Skeletal muscle satellite cell (primary cell): Measurements from ENCODE around the gene KIF16B.

ENCODE experiments used
- H3K27me3 ChIP-seq: 2 replicates; pipeline ENCODE4 v1.7.0; 2013; ENCODE audit warnings: low read length; ENCODE audit not compliant: control insufficient read depth, insufficient read depth
- H3K36me3 ChIP-seq: 2 replicates; pipeline ENCODE4 v1.7.0; 2013; ENCODE audit warnings: mild to moderate bottlenecking, control low read depth, low read length; ENCODE audit not compliant: insufficient read depth
- H3K4me1 ChIP-seq: 2 replicates; pipeline ENCODE4 v1.7.0; 2013; ENCODE audit warnings: low read length; ENCODE audit not compliant: control insufficient read depth, insufficient read depth
- H3K4me2 ChIP-seq: 2 replicates; pipeline ENCODE4 v1.7.0; 2013; ENCODE audit warnings: mild to moderate bottlenecking, low read length
- H3K4me3 ChIP-seq: 2 replicates; pipeline ENCODE4 v1.7.0; 2013; ENCODE audit warnings: low read length
- H3K9ac ChIP-seq: 2 replicates; pipeline ENCODE4 v1.7.0; 2013; ENCODE audit warnings: mild to moderate bottlenecking, low read depth, low read length, moderate library complexity
- H3K9me3 ChIP-seq: replicated peaks from 2 replicates; pipeline ENCODE4 v1.7.0; 2013; ENCODE audit warnings: mild to moderate bottlenecking, control low read depth, low read length

The KIF16B gene

GRCh38 chr20:16400234-16400633 is 173.0 kb downstream of the KIF16B start:
- H3K4me3 ChIP-seq, result no peak overlapping the region
- H3K36me3 ChIP-seq, result no peaks in the 10 kb centered on the region
- H3K4me2 ChIP-seq, result no peak overlapping the region

GRCh38 chr20:16399801-16400200 is 173.4 kb downstream of the KIF16B start:
- Histone ChIP-seq H3K4me3 (no peak overlapping the region), H3K9ac (no peak overlapping the region), H3K36me3 (no peaks in the 10 kb centered on the region), H3K9me3 (no peaks in the 10 kb centered on the region), H3K4me1 (no peaks in the 10 kb centered on the region), H3K4me2 (no peak overlapping the region), H3K27me3 (no peaks in the 10 kb centered on the region)

More at GRCh38 chr20:16400234-16400633, 173.0 kb downstream of the KIF16B start:
- H3K9ac ChIP-seq, result no peak overlapping the region
- no peaks in the 10 kb centered on the region for H3K9me3 ChIP-seq
- no peaks in the 10 kb centered on the region for H3K4me1 ChIP-seq
- H3K27me3 ChIP-seq, result no peaks in the 10 kb centered on the region

GRCh38 chr20:16397086-16397485 is 176.2 kb downstream of the KIF16B start:
- no peak overlapping the region for H3K4me2 ChIP-seq
- no peaks in the 10 kb centered on the region for H3K9me3 ChIP-seq
- no peaks in the 10 kb centered on the region for H3K4me1 ChIP-seq
- no peaks in the 10 kb centered on the region for H3K27me3 ChIP-seq
- H3K4me3 ChIP-seq, result no peak overlapping the region
- no peak overlapping the region for H3K9ac ChIP-seq
- no peaks in the 10 kb centered on the region for H3K36me3 ChIP-seq

- Histone ChIP-seq H3K4me2 (no peak overlapping the region), H3K27me3 (no peaks in the 10 kb centered on the region), H3K9me3 (no peaks in the 10 kb centered on the region), H3K4me1 (no peaks in the 10 kb centered on the region), H3K9ac (no peak overlapping the region), H3K36me3 (peaks cover 5% of the 10 kb centered on the region), H3K4me3 (no peak overlapping the region)
These were observed 177.9 kb downstream of the KIF16B start for GRCh38 chr20:16395366-16395765.

GRCh38 chr20:16394784-16395183 is 178.5 kb downstream of the KIF16B start:
- Histone ChIP-seq H3K4me2 (no peak overlapping the region), H3K4me3 (no peak overlapping the region), H3K4me1 (no peaks in the 10 kb centered on the region), H3K9ac (no peak overlapping the region), H3K9me3 (no peaks in the 10 kb centered on the region), H3K36me3 (peaks cover 5% of the 10 kb centered on the region), H3K27me3 (no peaks in the 10 kb centered on the region)

GRCh38 chr20:16393836-16394235 is 179.4 kb downstream of the KIF16B start:
- H3K36me3 ChIP-seq, result peaks cover 5% of the 10 kb centered on the region
- no peak overlapping the region for H3K4me3 ChIP-seq
- no peaks in the 10 kb centered on the region for H3K4me1 ChIP-seq
- H3K4me2 ChIP-seq, result no peak overlapping the region
- no peaks in the 10 kb centered on the region for H3K27me3 ChIP-seq
- H3K9me3 ChIP-seq, result no peaks in the 10 kb centered on the region
- no peak overlapping the region for H3K9ac ChIP-seq

- Histone ChIP-seq H3K4me3 (no peak overlapping the region), H3K9me3 (no peaks in the 10 kb centered on the region)
These were observed 180.0 kb downstream of the KIF16B start for GRCh38 chr20:16393297-16393696.

GRCh38 chr20:16392346-16392745 is 180.9 kb downstream of the KIF16B start:
- Histone ChIP-seq H3K4me1 (no peaks in the 10 kb centered on the region), H3K4me3 (no peak overlapping the region), H3K36me3 (peaks cover 5% of the 10 kb centered on the region), H3K4me2 (no peak overlapping the region), H3K9me3 (no peaks in the 10 kb centered on the region), H3K9ac (no peak overlapping the region), H3K27me3 (no peaks in the 10 kb centered on the region)

More at GRCh38 chr20:16393297-16393696, 180.0 kb downstream of the KIF16B start:
- Histone ChIP-seq H3K27me3 (no peaks in the 10 kb centered on the region), H3K9ac (no peak overlapping the region), H3K4me1 (no peaks in the 10 kb centered on the region), H3K36me3 (peaks cover 5% of the 10 kb centered on the region), H3K4me2 (no peak overlapping the region)

GRCh38 chr20:16390991-16391390 is 182.3 kb downstream of the KIF16B start:
- no peak overlapping the region for H3K9ac ChIP-seq
- no peaks in the 10 kb centered on the region for H3K9me3 ChIP-seq
- no peak overlapping the region for H3K4me2 ChIP-seq
- H3K4me3 ChIP-seq, result no peak overlapping the region
- peaks cover 5% of the 10 kb centered on the region for H3K36me3 ChIP-seq
- H3K4me1 ChIP-seq, result no peaks in the 10 kb centered on the region
- H3K27me3 ChIP-seq, result no peaks in the 10 kb centered on the region

GRCh38 chr20:16388731-16389130 is 184.5 kb downstream of the KIF16B start:
- no peak overlapping the region for H3K9ac ChIP-seq

GRCh38 chr20:16387666-16388065 is 185.6 kb downstream of the KIF16B start:
- Histone ChIP-seq H3K36me3 (peaks cover 5% of the 10 kb centered on the region), H3K9me3 (no peaks in the 10 kb centered on the region), H3K4me2 (no peak overlapping the region), H3K4me3 (no peak overlapping the region), H3K4me1 (no peaks in the 10 kb centered on the region), H3K27me3 (no peaks in the 10 kb centered on the region), H3K9ac (no peak overlapping the region)

More at GRCh38 chr20:16388731-16389130, 184.5 kb downstream of the KIF16B start:
- Histone ChIP-seq H3K9me3 (no peaks in the 10 kb centered on the region), H3K4me3 (no peak overlapping the region), H3K27me3 (no peaks in the 10 kb centered on the region), H3K36me3 (peaks cover 5% of the 10 kb centered on the region), H3K4me1 (no peaks in the 10 kb centered on the region), H3K4me2 (no peak overlapping the region)

- Histone ChIP-seq H3K36me3 (no peaks in the 10 kb centered on the region), H3K9me3 (no peaks in the 10 kb centered on the region), H3K4me1 (no peaks in the 10 kb centered on the region), H3K4me2 (no peak overlapping the region), H3K9ac (no peak overlapping the region), H3K4me3 (no peak overlapping the region), H3K27me3 (no peaks in the 10 kb centered on the region)
These were observed 187.4 kb downstream of the KIF16B start for GRCh38 chr20:16385891-16386290.
